Neural progenitor cell (in vitro differentiated cells): ENCODE data around the gene SART1.

Source experiments
- CTCF ChIP-seq: fragments of 200-600 bp; sonication (generic); IDR thresholded peaks from 2 replicates; pipeline ENCODE4 v1.5.1; 2017; ENCODE audit warnings: antibody characterized with exemption, mild to moderate bottlenecking
- EZH2 ChIP-seq: fragments of 200-600 bp; sonication (generic); IDR thresholded peaks from 2 replicates; pipeline ENCODE4 v1.6.1; 2017; ENCODE audit warnings: antibody characterized with exemption, mild to moderate bottlenecking, moderate library complexity

- TF ChIP-seq CTCF (no peak), EZH2 (no peak)
These were observed 64.5 kb downstream of the SART1 start, which contains the start of gene CATSPER1 for GRCh38 chr11:66026017-66026529.
